Measurements from ENCODE around the gene PRR29. TPM values are rescaled to one million over a fixed set of nuclear protein-coding genes. Genes with fewer than 3 reads are reported as not detected.

The PRR29 gene
- total RNA-seq, 1 experiment from 2014 or later, result 0.85 TPM

DNA sequence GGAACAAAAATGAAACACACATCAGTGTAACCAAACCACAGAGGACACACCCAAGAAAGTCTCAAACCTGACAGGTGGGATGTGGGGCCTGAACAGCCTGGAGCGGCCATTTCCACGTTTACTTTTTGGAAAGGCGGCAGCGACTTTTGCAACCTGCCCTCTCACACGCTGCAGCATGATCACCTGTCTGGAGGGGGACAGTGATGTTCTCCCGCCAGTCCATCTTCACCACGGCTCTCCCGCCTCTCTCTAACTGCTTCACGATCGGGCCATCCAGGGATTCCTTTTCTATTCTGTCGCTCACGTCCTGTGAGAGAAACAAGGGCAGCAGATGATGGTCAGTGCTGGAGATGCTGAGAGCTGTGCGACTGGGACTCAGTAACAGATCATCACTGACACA lies 47.0 kb downstream of the PRR29 start:
- H3K27me3 Mint-ChIP-seq (ENCODE audit: low read depth), result no peaks in the 10 kb centered on the region
- 0 out of 2 replicates have a peak, but pooled peaks cover 3% of the 10 kb centered on the region for H3K36me3 Mint-ChIP-seq
- H3K4me3 Mint-ChIP-seq, result no peak overlapping the region
- no peaks in the 10 kb centered on the region for H3K4me1 Mint-ChIP-seq
- POLR2A ChIA-PET, result no interaction called here
- TF ChIP-seq, protein P1, sequence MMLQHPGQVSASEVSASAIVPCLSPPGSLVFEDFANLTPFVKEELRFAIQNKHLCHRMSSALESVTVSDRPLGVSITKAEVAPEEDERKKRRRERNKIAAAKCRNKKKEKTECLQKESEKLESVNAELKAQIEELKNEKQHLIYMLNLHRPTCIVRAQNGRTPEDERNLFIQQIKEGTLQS (CRISPR knock-in tag; conservative IDR thresholded peaks at IDR 0.05), result no peak
- DNase-seq (ENCODE audit: low spot score) (no peak), ATAC-seq (no peak)
- CTCF ChIA-PET, result interaction anchor here (1.1 to 2.1 kb wide), 5 partner anchors 9 to 134 kb away, joined by 3 to 7 read pairs (median 5); partner anchors contain the start of gene CSHL1
- no peaks in the 10 kb centered on the region for H3K9me3 Mint-ChIP-seq
- H3K27ac Mint-ChIP-seq, result no peak overlapping the region

DNA sequence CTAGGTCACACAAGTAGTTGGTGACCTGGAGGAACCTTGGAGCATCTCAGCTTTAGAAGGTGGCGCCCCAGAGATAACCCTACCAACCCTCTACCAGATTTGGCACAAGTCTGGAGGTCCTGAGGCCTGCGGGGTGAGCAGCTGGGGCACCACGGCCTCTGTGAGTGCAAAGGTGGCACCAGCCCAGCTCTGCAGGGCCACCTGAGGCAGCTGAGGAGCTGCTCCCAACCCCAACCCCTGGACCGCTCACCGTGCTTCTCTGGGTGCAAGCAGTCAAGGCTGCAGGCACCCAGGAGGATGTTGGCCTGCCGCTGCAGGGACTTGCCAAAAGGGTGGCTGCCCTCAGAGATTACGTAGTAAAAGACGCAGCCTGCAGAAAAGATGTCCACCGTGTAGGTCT lies 50.7 kb downstream of the PRR29 start:
- no peak for DNase-seq (ENCODE audit: low spot score)
- Mint-ChIP-seq H3K27me3 (ENCODE audit: low read depth) (no peaks in the 10 kb centered on the region), H3K4me3 (no peak overlapping the region), H3K36me3 (0 out of 2 replicates have a peak, but pooled peaks cover 3% of the 10 kb centered on the region), H3K4me1 (no peaks in the 10 kb centered on the region), H3K27ac (no peak overlapping the region), H3K9me3 (no peaks in the 10 kb centered on the region)
- TF ChIP-seq, protein P2, sequence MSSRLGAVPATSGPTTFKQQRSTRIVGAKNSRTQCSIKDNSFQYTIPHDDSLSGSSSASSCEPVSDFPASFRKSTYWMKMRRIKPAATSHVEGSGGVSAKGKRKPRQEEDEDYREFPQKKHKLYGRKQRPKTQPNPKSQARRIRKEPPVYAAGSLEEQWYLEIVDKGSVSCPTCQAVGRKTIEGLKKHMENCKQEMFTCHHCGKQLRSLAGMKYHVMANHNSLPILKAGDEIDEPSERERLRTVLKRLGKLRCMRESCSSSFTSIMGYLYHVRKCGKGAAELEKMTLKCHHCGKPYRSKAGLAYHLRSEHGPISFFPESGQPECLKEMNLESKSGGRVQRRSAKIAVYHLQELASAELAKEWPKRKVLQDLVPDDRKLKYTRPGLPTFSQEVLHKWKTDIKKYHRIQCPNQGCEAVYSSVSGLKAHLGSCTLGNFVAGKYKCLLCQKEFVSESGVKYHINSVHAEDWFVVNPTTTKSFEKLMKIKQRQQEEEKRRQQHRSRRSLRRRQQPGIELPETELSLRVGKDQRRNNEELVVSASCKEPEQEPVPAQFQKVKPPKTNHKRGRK (CRISPR knock-in tag; IDR thresholded peaks at IDR 0.05; ENCODE audit: borderline replicate concordance), result no peak
- no peak for TF ChIP-seq SP1 (CRISPR knock-in tag; conservative IDR thresholded peaks at IDR 0.05)
- TF ChIP-seq JAZF1 (CRISPR knock-in tag; IDR thresholded peaks at IDR 0.05), result no peak
- TF ChIP-seq, protein P3, sequence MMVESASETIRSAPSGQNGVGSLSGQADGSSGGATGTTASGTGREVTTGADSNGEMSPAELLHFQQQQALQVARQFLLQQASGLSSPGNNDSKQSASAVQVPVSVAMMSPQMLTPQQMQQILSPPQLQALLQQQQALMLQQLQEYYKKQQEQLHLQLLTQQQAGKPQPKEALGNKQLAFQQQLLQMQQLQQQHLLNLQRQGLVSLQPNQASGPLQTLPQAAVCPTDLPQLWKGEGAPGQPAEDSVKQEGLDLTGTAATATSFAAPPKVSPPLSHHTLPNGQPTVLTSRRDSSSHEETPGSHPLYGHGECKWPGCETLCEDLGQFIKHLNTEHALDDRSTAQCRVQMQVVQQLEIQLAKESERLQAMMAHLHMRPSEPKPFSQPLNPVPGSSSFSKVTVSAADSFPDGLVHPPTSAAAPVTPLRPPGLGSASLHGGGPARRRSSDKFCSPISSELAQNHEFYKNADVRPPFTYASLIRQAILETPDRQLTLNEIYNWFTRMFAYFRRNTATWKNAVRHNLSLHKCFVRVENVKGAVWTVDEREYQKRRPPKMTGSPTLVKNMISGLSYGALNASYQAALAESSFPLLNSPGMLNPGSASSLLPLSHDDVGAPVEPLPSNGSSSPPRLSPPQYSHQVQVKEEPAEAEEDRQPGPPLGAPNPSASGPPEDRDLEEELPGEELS (CRISPR knock-in tag; IDR thresholded peaks at IDR 0.05), result no peak
- TF ChIP-seq, protein P4, sequence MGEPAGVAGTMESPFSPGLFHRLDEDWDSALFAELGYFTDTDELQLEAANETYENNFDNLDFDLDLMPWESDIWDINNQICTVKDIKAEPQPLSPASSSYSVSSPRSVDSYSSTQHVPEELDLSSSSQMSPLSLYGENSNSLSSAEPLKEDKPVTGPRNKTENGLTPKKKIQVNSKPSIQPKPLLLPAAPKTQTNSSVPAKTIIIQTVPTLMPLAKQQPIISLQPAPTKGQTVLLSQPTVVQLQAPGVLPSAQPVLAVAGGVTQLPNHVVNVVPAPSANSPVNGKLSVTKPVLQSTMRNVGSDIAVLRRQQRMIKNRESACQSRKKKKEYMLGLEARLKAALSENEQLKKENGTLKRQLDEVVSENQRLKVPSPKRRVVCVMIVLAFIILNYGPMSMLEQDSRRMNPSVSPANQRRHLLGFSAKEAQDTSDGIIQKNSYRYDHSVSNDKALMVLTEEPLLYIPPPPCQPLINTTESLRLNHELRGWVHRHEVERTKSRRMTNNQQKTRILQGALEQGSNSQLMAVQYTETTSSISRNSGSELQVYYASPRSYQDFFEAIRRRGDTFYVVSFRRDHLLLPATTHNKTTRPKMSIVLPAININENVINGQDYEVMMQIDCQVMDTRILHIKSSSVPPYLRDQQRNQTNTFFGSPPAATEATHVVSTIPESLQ (CRISPR knock-in tag; IDR thresholded peaks at IDR 0.05), result no peak
- TF ChIP-seq, protein P5, sequence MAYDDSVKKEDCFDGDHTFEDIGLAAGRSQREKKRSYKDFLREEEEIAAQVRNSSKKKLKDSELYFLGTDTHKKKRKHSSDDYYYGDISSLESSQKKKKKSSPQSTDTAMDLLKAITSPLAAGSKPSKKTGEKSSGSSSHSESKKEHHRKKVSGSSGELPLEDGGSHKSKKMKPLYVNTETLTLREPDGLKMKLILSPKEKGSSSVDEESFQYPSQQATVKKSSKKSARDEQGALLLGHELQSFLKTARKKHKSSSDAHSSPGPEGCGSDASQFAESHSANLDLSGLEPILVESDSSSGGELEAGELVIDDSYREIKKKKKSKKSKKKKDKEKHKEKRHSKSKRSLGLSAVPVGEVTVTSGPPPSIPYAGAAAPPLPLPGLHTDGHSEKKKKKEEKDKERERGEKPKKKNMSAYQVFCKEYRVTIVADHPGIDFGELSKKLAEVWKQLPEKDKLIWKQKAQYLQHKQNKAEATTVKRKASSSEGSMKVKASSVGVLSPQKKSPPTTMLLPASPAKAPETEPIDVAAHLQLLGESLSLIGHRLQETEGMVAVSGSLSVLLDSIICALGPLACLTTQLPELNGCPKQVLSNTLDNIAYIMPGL (CRISPR knock-in tag; IDR thresholded peaks at IDR 0.05), result no peak
- no peak for TF ChIP-seq HMGA2 (CRISPR knock-in tag; IDR thresholded peaks at IDR 0.05)
- TF ChIP-seq, protein P6, sequence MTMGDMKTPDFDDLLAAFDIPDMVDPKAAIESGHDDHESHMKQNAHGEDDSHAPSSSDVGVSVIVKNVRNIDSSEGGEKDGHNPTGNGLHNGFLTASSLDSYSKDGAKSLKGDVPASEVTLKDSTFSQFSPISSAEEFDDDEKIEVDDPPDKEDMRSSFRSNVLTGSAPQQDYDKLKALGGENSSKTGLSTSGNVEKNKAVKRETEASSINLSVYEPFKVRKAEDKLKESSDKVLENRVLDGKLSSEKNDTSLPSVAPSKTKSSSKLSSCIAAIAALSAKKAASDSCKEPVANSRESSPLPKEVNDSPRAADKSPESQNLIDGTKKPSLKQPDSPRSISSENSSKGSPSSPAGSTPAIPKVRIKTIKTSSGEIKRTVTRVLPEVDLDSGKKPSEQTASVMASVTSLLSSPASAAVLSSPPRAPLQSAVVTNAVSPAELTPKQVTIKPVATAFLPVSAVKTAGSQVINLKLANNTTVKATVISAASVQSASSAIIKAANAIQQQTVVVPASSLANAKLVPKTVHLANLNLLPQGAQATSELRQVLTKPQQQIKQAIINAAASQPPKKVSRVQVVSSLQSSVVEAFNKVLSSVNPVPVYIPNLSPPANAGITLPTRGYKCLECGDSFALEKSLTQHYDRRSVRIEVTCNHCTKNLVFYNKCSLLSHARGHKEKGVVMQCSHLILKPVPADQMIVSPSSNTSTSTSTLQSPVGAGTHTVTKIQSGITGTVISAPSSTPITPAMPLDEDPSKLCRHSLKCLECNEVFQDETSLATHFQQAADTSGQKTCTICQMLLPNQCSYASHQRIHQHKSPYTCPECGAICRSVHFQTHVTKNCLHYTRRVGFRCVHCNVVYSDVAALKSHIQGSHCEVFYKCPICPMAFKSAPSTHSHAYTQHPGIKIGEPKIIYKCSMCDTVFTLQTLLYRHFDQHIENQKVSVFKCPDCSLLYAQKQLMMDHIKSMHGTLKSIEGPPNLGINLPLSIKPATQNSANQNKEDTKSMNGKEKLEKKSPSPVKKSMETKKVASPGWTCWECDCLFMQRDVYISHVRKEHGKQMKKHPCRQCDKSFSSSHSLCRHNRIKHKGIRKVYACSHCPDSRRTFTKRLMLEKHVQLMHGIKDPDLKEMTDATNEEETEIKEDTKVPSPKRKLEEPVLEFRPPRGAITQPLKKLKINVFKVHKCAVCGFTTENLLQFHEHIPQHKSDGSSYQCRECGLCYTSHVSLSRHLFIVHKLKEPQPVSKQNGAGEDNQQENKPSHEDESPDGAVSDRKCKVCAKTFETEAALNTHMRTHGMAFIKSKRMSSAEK (CRISPR knock-in tag; IDR thresholded peaks at IDR 0.05; ENCODE audit: borderline replicate concordance), result no peak
- TF ChIP-seq ETV6 (CRISPR knock-in tag; IDR thresholded peaks at IDR 0.05), result no peak
- TF ChIP-seq ZNF263 (CRISPR knock-in tag; IDR thresholded peaks at IDR 0.05; ENCODE audit: low read depth), result no peak
- TF ChIP-seq, protein P7, sequence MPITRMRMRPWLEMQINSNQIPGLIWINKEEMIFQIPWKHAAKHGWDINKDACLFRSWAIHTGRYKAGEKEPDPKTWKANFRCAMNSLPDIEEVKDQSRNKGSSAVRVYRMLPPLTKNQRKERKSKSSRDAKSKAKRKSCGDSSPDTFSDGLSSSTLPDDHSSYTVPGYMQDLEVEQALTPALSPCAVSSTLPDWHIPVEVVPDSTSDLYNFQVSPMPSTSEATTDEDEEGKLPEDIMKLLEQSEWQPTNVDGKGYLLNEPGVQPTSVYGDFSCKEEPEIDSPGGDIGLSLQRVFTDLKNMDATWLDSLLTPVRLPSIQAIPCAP (CRISPR knock-in tag; IDR thresholded peaks at IDR 0.05), result no peak
- CTCF ChIA-PET, result interaction anchor here (0.6 to 2.2 kb wide), 4 partner anchors 15 to 64 kb away, joined by 3 to 10 read pairs (median 8); no protein-coding TSS in a partner anchor
- POLR2A ChIA-PET, result no interaction called here
- no peak for ATAC-seq

All from WTC11 (cell line).